ENCODE data around the gene TCERG1L.
"Not testable (repeated sequence)": the region's sequence is repeated elsewhere in the genome, so short reads cannot be mapped to it uniquely, and the experiment has no call there.

TCERG1L gene

GRCh38 chr10:131311661-131312477 is at the start of gene TCERG1L:
TSS of gene TCERG1L (minus strand) at chr10:131311721. CDS start at chr10:131311635, 86 bp downstream.
- in situ Hi-C loops (cut with MboI; ENCODE audit: low sequenced_read_pairs) = no loop called here

DNA sequence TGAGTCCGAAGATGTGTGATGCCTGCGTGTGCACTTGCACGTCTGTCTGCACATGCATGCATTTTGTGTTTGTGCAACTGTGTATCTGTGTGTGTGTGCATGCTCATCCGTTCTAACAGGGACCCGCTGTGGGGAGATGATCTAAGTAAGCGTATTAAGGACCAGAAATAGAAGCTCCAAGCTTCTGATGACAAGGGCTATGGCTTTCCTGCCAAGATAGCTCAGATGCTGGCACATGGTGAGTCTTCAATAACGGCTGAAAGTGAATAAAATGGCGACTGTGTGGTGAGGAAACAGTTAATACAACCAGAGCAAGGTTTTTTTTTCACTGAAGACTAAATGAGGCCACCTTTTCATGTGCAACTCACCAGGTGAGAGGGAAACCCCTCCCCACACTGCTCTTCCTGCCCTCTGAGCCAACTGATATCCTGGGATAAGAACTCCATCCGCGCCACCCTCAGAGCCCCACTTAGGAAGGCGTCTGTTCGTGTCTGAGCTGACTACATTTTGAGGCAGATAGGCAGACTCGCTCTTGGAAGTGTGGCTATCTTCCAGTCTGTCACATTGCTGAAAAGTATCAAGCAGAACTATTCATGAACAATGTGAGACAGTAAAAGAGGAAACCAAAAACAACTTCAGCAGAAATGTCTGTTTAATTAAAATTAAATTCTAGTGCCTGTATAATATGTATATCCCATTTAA is 47.4 kb upstream of the TCERG1L start:
- in situ Hi-C loops (cut with MboI; ENCODE audit: low sequenced_read_pairs) = no loop called here

DNA sequence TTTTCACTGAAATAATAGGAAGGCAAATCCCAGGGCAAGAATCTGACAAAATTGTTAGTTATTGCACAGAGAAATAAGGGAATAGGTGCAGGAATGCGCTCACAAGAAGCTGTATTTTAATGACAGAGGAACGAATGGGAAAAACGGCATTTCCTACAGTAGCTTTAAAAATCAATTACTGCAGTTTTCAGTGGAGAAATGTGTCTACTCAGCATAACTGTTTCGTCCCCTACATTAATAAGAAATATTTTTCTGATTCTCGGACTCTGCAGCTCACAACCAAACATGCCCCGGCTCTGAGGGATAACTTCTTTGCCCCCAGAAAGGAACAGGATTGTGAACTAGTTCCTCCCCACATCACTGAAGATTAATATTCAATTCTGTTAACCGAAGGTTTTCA is 44.9 kb upstream of the TCERG1L start:
- in situ Hi-C loops (cut with MboI; ENCODE audit: low sequenced_read_pairs) = no loop called here

- in situ Hi-C loops (cut with MboI; ENCODE audit: low sequenced_read_pairs) = no loop called here
Measured at GRCh38 chr10:131355881-131356280, 44.4 kb upstream of the TCERG1L start.

DNA sequence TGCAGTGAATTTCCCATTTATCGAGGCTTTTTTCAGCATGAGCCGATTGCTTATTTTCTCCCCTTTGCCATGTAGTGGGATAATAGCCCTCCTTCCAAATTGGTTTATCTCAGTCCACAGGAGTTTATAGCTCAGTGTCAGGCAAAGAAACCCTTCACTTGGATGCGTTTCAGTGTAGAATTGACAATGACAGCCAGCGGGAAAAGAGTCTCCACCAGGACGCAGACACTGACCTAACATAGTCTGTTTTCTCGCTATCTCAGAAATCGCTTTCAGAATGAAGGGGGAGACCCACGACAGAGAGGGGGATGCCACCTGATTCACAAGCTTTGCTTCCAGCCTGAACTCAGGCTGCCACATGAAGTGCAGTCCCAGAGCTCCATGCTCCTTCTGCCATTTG is 43.5 kb upstream of the TCERG1L start:
- in situ Hi-C loops (cut with MboI; ENCODE audit: low sequenced_read_pairs) = no loop called here

DNA sequence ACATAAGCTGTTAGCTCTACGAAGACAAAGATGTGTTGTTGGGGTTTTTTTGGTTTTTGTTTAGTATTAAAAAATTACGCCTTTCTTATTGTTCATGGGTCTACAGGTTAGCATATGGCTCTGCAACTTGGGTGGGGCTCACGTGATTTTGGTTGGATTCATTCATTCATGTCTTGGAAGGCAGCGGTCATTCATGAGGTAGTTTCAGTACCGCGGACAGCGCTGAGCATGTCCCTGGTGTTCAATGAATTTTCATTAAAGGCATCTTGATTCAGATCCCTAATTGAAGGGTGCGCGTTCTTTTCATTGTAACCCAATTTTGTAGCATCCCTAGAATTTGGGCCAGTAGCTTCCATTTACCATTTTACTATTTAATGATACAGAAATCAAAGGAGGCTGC is 42.9 kb upstream of the TCERG1L start:
- in situ Hi-C loops (cut with MboI; ENCODE audit: low sequenced_read_pairs) = no loop called here

GRCh38 chr10:131352765-131353290 is 41.3 kb upstream of the TCERG1L start:
- in situ Hi-C loops (cut with MboI; ENCODE audit: low sequenced_read_pairs) = no loop called here

DNA sequence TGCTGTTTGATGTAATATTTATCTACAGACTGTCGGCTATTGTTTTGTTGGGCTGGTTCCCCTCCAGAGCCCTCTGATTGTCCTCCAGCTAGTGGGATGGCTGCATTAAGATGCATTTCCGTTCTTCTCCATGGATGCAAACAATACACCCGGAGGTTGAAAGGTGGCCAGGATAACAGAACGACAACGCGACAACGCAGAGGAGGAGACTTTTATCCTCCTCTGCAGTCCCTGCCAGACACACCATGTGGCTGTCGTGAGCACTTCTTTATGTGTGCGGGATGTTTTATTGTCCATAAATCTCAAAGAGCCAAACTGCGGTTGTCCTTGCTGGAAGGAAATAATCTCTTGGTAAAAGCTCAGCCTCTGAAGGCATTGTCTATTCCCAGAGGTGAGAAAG is 39.1 kb upstream of the TCERG1L start:
- in situ Hi-C loops (cut with MboI; ENCODE audit: low sequenced_read_pairs) = no loop called here

- in situ Hi-C loops (cut with MboI; ENCODE audit: low sequenced_read_pairs) = no loop called here
Measured at GRCh38 chr10:131350245-131350644, 38.7 kb upstream of the TCERG1L start.

- in situ Hi-C loops (cut with MboI; ENCODE audit: low sequenced_read_pairs) = no loop called here
Measured at GRCh38 chr10:131346456-131346855, 34.9 kb upstream of the TCERG1L start.

GRCh38 chr10:131345691-131346090 is 34.2 kb upstream of the TCERG1L start:
- in situ Hi-C loops (cut with MboI; ENCODE audit: low sequenced_read_pairs) = no loop called here

- in situ Hi-C loops (cut with MboI; ENCODE audit: low sequenced_read_pairs) = no loop called here
Measured at GRCh38 chr10:131344747-131345146, 33.2 kb upstream of the TCERG1L start.

- in situ Hi-C loops (cut with MboI; ENCODE audit: low sequenced_read_pairs) = no loop called here
Measured at GRCh38 chr10:131337741-131338140, 26.2 kb upstream of the TCERG1L start.

DNA sequence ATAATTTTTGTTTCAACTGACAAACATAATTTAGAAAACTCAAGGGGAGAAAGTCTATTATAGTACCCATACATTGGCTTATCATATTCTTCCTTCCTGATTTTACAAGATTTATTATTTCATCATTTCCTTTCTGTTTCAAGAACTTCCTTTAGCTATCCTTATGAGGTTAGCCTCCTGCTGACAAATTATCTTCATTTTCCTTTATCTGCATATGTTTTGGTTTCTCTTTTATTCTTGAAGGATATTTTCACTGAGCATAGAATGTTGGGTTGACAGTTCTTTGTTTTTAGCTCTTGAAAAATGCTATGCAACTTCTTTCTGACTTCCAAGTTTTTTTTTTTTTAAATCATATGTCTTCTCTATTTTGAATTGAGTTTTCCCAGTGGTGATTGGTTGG is 21.3 kb upstream of the TCERG1L start:
- in situ Hi-C loops (cut with MboI; ENCODE audit: low sequenced_read_pairs) = no loop called here

GRCh38 chr10:131323880-131324279 is 12.4 kb upstream of the TCERG1L start:
- in situ Hi-C loops (cut with MboI; ENCODE audit: low sequenced_read_pairs) = no loop called here

DNA sequence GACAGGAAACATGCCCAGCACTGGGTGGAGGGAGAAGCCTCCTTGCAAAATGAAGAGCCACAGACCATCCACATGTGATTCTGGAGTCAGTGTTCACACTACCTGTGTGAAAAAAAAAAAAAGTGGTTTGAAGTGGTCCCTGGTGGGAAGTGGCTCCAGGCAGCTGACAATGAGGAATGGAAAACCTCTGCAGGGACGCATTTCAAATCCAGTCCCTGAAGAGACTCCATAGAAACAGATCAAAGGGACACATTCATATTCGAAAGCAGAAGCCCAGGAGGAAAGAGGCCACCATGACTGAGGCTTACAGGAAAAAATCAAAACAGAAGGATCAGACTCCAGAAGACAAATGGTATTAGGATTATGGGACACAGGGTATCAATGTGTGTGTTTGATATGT is 11.5 kb upstream of the TCERG1L start:
- in situ Hi-C loops (cut with MboI; ENCODE audit: low sequenced_read_pairs) = no loop called here

- in situ Hi-C loops (cut with MboI; ENCODE audit: low sequenced_read_pairs) = not testable (repeated sequence)
Measured at GRCh38 chr10:131322575-131322974, 11.1 kb upstream of the TCERG1L start.

GRCh38 chr10:131320860-131321604 is 9.5 kb upstream of the TCERG1L start:
- in situ Hi-C loops (cut with MboI; ENCODE audit: low sequenced_read_pairs) = no loop called here

DNA sequence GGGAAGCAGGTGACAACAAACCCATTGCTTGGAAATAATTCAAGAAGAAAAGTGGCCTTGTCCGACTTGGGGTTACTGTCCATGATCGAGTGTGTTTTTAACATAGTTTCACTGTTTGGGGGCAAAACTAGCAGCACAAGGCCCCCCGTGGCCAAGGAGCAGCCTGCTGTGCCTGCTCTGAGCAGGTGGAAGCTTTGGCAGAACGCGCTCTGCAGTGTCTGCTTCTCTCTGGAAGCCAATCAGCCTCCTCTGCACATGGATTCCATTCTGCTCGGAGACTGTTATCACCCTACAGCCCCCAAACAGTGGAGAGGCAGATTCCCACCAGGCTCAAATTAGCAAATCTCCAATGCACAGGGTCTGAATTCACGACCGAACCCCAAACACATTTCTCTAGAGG is 7.3 kb upstream of the TCERG1L start:
- in situ Hi-C loops (cut with MboI; ENCODE audit: low sequenced_read_pairs) = no loop called here

DNA sequence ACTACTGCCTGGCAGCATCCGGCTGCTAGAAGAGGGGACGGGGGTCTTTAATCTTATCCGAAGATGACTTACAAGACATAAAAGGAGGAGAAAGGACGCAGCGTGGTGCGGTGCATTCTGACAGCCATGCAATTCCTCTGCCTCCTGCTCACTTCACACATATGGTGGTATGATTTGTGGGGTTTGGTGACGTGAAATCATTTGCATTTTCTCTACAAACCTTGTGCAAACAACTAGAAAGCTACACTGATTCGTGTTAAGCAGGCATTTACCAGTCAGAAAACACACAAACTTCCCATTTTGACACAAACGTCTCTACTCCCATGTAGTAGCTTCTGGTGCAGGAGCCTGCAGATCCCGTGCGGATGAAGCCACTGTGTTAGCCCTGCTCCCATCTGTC is 6.8 kb upstream of the TCERG1L start:
- in situ Hi-C loops (cut with MboI; ENCODE audit: low sequenced_read_pairs) = no loop called here

GRCh38 chr10:131316321-131317075 is 5.0 kb upstream of the TCERG1L start:
- in situ Hi-C loops (cut with MboI; ENCODE audit: low sequenced_read_pairs) = no loop called here

All from HL-60/S4 (cell line).